ENCODE measurements around the gene SRM.
"Not testable (repeated sequence)": the region's sequence is repeated elsewhere in the genome, so short reads cannot be mapped to it uniquely, and the experiment has no call there.

Gene SRM

GRCh38 chr1:11019971-11020370 is 39.8 kb downstream of the SRM start:
- no peak for DNase-seq

- not testable (repeated sequence) for DNase-seq
Measured at GRCh38 chr1:11019358-11019757, 40.5 kb downstream of the SRM start.

- DNase-seq: no peak
Measured at GRCh38 chr1:11013160-11013531, 46.7 kb downstream of the SRM start.

GRCh38 chr1:11012260-11013159 is 47.3 kb downstream of the SRM start, which contains the start of gene TARDBP:
TARDBP (plus strand) TSS chr1:11012654; CDS start chr1:11013728, 1,074 bp downstream.
- peak; percentile 100 for DNase-seq
